ENCODE data around the gene DEFB112.

Gene DEFB112, protein sequence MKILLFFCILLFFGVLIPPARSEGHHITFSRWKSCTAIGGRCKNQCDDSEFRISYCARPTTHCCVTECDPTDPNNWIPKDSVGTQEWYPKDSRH

DNA sequence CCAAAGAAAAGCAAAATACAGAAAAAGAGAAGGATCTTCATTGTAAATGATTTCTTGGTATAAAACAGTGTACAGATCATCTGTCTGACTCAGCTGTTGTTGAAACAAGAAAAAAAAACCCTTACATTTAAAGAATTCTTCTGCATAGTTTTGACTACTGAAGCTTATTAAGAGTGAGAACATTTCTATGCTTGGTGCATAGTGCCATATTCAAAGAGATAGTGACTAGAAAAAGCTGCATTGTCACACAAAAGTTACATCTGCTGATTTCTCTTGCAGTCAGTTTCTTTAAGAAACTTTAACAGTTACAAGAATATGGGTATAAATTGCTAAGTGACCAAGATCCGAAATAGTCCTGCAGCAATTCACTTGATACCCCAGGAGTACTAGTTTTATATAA lies at the start of gene DEFB112:
Gene DEFB112 (minus strand): TSS at position 101 of the 400 bp plus-strand sequence. CDS start 60 bp downstream, at position 41.
- no peak for DNase-seq

DNA sequence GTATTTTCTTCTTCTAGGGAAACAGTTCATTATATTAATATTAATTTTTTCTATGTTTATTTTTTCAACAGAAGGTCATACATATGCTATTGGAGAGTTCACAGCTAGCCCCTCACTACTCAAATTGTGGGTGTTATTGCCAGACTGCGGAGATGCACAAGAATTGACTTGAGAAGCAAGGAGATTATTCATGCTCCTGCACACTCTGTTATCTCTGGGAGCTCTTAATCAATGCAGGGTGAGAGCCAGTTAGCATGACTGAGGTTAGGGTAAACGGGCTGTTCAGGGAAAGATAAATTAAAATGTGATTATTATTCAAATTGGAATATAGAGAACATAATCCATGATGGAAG lies 48.9 kb upstream of the DEFB112 start:
- no peak for DNase-seq

DNA sequence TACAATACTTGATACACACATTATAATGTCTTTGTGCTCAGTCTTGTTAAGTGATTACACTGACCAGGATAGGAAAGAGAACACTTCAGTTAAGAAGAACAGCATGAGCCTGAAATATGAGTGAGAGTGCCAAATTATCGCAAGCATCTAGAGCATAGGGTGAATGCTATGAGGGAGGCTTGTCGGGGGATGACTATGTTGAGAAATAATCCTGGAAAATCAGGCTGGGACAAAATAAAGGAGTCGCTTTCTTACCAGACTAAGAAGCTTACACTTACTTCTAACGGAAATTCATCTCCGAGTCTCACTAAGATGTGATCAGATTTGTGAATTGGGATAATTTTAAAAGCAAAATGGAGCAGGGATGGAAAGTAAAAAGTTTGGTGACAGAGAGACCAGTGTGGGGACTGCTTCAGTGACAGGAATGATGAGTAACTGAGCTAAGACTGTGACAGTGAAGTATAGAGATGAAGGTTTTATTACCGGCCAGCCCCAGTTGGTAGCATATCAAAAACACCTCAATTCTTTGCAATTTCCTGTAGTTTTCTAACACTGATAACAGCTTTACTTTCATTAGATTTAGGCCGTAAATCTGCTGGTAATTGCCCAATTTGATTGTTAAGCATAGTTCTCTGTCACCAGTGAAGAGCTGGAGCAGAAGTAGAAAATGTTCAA lies 48.4 kb upstream of the DEFB112 start:
- DNase-seq: no peak

DNA sequence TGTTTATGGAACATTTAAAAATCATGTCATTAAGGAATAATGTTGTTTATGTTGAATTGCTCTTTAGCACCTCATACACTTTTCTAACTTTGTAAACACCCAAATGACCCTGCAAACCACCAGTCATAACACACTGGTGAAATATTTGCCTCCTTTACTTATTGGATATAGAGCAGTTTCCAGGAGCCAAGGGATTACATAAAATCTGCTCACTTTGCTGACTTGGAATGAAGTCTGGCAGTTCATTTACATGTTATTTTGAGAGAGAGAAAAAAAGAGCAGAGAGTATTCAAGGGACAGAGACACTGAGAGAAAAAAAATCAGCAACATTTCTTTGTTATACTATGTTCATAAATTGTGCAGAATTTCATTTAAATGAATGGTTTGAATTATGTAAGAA lies 46.6 kb upstream of the DEFB112 start:
- DNase-seq: no peak

DNA sequence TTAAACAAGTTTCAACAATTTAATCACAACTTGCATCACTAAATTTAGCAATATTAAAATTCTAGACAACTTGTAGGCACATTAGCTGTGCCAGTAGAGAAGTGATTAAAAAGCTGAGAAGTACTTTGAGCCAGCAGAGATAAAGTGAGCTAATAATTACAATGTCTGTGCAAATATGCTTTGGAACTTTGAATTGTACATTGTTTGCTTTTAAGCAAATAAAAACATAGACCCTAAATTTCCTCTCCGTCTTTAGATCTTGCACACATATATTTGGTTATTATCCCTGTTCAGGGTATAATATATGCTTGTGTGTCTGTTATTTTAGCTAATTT lies 44.2 kb upstream of the DEFB112 start:
- no peak for DNase-seq

DNA sequence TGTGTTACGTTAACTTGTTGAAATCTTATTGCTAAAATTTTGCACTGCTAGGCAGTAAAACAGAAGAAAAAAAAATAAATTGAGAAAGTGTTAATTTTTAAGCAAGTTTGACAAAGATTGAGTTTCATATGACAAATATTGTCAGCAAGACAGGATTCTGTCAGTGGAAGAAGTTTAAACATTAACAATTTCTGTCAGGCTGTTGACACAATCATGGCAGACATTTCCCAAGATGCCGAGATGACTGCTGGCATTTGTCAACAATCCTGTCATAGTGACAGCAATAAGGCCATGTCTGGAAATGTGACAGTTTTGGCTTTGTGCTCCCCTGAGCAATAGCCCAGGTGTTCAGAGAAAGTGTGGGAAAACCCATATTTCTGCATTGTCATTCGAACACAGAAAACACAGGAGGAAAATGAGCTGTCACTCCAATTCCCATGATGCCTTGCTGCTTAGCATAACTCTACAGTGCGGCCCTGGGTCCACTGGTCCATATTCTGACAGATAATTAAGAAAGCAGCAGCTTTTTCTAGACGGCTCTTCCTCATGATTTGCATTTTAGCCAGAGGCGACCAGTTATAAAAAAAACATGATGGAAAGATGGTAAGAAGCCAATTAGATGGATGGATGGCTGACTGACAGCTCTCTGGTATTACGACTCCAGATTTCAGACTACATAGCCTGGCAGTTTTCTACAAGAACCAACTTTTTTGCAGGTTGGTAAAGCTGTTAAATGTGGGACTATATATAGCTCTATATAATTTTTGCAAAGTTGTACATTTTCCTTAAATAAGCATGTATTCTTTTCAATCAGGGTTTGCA lies 43.6 kb upstream of the DEFB112 start:
- DNase-seq: no peak

DNA sequence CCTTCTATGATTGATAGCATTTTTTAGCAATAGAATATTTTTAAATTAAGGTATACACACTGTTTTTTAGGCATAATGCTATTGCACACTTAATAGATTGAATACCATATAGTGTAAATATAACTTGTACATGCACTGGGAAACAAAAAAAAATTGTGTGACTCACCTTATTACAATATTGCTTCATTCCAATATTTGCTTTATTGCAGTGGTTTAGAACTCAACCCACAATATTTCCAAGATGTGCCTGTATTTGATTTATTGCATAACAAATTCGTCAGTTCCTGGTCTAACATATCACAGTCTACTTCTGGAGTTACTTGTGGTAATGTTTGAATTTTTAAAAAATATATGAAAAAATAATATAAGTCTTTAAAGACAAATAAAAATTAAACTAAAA lies 41.9 kb upstream of the DEFB112 start:
- no peak for DNase-seq

DNA sequence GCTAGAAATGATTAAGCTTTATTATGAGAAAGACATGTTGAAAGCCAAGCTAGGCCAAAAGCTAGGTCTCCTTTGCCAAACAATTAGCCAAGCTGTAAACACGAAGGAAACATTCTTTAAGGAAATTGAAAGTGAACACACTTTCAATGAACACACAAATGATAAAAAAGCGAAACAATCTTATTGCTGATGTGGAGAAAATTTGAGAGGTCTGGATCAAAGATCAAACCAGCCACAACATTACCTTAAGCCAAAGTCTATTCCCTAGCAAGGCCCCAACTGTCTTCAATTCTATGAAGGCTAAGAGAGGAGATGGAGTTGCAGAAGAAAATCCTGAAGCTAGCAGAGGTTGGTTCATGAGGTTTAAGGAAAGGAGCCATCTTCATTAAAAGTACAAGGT lies 40.2 kb upstream of the DEFB112 start:
- DNase-seq: no peak

DNA sequence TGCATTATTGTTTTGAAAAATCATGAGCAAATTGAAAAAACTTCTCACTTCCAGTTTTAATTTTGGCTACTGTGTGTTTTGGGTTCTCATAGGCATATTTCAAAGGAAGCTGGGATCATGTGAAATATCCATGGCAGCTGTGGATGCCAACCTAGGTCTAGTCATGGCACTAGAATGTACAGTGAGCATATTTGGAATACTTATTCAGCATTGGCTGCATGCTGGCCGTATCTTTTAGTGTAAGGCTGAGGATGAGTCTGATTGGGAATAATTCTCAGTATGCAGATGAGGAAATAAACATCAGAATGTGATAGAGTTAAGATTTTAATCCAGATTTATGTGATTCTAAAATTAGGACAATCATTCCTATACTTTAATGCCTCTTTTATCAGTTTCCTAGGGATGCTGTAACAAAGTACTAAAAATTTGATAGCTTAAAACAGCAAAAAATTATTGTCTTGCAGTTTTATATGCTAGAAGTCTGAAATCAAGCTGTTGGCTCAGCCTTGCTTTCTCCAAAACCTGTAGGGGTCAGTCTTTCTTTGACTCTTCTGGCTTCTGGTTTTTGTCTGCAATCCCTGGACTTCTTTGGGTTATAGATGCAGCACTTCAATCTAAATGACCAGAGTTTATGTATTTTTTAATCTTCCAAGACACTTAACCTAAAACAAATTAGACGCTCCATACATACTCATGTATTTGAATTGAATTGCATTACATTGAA lies 37.7 kb upstream of the DEFB112 start:
- DNase-seq: no peak

DNA sequence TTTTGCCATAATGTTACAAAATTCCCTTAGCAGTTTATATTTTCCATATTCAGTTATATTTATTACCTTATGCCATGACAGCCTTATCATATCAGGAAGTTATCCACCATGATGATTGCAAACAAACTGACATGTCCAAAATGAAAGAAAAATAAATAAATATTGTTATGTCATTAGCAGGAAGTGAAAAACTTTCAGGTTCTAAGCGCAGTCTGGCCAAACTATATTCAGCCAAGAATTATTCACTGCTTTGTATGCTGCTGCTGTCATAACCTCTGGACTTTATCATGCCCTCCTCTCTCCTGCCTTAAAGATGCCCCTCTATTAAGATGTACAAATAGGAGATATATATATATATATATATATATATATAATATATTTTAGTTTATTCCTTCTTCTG lies 27.7 kb upstream of the DEFB112 start:
- no peak for DNase-seq

DNA sequence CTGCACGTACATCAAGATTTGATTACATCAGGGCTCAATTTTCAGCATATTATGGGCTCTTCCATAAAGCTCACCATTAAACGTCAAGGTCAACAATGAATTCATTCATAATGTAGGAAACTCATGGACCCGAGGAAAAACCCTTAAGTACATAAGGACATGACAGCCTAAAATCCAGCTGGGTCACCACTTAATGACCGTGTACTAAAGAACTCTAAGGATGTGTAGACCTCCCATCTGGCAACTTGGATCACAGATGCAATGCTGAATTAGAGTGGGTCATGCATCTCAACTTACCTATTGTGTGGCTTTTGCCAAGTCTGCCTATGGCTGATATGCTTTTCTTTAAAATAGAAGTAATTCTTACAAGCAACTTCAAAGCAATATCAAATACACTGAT lies 26.7 kb upstream of the DEFB112 start:
- DNase-seq: no peak

DNA sequence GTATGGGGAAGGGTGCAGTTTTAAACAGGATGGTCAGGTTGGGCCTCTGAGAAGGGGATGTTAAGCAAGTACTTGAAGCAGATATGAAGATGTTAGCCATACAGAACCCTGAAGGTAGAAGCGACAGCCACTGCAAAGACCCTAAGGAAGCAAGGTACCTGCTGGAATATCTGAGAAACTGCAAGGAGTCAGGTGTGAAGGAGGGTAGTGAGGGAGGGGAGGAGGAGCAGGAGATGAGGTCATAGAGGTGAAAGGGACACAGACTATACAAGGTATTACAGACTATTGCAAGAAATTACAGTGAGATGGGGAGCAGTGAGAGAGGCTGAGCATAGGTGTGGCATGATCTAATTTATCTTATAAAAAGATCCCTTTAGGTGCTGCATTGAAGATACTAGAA lies 22.2 kb upstream of the DEFB112 start:
- DNase-seq: no peak

DNA sequence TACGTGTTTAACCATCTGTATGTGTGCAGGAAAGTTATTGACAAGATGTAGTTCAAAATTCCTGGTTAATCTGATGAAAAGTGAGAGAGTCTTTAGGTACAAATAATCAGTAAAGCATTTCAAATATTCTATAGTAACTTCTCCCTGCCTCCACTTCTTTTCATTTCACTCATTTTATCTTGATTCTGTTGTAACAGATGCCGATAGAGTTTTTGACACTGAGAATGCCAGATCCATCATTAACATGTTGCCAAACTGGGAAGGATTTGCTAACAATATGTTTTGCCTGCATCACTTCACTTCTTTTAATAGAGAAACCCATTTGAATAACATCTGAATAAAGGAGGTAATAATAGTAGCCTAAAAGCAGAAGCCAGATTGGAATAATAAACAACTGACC lies 20.4 kb upstream of the DEFB112 start:
- DNase-seq: no peak

DNA sequence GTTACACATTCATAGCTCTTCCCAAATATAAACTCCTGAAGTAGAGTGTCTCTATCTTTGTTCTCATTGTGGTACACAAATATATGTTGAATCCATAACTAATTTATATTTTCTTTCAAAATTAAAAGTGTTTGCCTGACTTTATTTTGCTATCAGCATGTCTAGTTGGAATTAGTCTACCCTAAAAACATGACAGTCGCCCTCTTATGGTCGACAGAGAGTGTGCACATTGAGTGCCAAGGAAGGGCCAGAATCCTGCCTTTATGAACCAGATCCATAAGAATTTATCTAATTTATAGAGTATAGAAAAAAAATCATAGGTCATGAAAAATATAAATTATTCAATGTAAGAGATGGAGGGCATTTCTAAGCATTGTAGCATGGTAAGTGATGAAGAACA lies 12.3 kb upstream of the DEFB112 start:
- no peak for DNase-seq

DNA sequence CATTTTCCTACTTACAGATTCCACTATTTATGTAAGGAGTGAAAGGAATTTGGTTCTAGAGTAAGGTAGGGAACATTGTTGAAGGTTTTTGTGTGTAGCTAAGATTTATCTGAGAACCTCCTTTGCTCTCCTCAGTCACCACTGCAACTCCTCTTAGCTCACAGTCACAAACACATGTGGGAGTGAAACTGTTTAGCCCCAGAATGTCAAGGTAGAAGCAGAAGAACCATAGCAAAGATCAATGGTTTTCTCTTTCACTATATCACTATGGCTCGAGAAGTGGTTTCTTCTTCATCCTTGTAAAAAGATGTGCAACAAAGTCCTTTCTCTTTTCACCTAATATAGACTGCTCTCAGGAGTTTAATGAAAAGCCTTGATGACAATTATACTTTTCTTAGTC lies 6.5 kb upstream of the DEFB112 start:
- DNase-seq: no peak

DNA sequence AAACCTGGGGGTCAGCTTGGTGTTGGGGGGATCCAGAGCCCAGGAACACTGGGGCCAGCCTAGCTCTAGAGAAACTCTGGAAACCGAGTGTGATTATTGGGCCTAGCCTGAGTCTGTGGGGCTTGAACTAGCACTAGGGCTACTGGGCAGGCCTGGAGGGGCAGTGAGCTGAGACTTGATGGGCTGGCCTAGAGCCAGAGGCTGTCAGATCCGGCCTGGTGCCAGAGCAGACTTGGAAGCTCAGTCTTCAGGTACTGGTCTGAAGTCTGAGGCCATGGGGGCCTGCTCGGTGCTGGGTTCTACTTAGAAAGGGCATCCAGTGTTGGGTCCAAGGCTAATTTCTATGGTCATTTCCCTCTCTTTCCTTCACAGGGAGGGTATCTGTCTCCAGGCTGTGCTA lies 2.7 kb downstream of the DEFB112 start:
- DNase-seq: no peak

DNA sequence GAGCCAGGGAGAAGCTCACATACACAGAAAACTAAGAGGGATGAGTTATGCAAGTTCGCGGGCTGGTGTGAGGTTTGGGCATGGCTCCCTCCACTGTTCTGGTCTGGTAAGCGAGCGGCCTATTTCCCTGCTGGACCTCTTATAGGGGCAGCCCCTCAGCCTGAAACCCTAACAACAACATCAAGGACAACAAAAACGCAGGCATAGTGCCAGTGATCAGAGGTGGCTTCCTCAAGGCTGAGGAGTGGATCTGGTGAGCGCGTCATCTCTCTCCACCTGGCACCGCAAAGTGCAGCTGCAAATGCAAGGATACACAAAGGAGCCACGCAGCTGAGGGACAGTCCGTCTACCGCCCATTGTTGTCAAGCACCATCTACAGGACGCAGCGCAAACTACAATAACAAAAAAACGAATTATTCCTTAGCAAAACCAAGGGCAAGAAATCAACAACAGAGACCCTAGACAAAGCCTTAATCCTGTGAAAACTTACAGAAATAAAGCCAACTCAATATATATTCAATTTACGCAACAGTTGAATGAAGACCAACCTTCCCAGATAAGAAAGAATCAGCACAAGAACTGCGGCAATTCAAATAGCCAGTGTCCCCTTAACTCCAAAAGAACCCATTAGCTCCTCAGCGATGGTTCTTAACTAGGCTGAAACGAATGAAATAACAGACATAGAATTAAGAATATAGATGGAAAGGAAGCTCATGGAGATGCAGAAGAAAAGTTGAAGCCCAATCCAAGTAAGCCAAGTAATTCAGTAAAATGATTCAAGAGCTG lies 18.8 kb downstream of the DEFB112 start:
- no peak for DNase-seq

DNA sequence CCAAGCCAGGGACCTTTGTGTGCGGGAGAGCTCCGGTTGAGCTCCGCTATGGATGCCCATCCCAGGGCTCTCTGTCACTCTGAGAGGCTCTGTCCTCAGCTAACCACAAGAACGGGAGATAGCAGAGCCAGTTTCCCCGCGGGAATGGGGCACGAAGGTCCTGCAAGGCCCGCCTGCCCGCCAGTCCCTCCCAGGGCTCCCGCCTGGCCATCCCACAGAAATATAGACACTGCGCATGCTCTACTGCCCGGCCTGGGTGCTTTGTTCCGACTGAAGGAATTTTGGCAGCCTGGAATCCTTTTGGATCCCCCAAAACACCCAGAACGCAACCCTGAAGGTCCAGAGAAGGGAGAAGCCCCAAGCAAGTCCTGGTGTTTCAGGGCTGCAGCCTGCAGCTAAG lies 19.4 kb downstream of the DEFB112 start:
- no peak for DNase-seq

DNA sequence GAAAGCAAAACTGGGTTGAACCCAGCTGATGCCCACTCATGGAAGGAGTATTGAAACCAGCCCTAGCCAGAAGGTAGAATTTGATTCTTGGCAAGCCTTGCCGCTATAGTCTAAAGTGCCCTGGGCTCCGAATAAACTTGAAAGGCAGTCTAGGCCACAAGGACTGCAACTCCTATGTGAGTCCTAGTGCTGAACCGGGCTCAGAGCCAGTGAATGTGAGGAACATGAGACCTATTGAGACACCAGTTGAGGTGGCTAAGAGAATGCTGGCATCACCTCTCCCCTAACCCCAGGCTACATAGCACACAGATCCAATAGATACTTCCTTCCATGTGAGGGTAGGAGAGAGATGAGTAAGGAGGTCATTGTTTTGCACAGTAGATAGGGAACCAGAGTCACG lies 24.5 kb downstream of the DEFB112 start:
- no peak for DNase-seq

DNA sequence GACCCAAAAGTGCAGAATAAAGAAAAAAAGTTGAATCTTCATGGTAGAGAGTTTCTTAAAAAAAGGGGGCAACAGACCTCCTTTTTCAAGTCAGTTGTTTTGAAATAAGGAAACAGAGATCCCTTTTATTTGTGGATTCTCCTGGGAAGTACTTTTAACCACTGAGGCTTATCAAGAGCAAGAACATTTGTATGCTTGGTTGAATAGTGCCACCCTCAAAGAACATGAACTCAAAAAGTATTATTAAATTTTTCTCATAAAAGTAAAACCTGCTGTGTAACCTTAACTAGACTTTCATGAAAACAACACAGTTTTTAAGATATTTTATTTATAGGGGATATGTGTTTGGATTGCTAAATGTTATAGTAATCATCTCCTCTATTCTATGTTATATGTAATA lies 27.8 kb downstream of the DEFB112 start, which contains the start of gene DEFB110:
Gene DEFB110 (minus strand): TSS at position 101 of the 400 bp plus-strand sequence. CDS start 59 bp downstream, at position 42.
- no peak for DNase-seq

DNA sequence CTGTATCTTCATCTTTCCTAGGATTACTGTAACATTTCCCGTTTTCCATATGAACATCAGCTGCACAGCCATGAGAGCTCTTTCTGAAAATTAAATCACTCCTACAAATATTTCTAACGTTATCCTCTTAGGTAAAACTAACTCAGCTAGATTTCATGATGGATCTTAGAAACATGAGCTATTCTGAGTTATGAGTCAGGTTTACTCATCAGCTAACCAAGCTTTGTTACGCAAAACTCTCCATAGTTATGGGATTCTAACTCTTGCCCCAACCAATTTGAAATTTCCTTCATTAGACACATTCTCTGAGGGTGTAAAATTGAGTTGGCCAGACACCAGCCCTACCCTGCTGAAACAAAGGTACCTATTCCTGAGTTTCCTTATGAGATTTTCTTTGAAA lies 41.9 kb downstream of the DEFB112 start:
- no peak for DNase-seq

DNA sequence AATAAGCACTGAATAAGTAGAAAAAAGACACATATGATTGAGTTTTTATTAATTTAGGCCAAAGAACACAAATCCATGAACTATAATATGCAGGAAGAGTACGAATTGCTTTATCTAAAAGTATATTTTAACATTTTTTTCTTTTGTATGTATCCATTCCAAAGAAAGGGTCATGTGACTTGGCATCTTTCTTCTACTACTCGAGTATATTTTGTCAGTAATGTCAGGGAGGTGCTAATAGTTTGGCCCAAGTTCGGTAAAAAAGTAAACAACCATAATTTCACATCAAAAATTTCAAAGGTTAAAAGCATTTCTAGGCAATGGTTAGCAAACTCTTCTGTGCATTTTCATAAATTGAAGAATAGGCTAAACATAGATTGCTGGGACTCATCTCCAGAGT lies 46.6 kb downstream of the DEFB112 start:
- DNase-seq: no peak

DNA sequence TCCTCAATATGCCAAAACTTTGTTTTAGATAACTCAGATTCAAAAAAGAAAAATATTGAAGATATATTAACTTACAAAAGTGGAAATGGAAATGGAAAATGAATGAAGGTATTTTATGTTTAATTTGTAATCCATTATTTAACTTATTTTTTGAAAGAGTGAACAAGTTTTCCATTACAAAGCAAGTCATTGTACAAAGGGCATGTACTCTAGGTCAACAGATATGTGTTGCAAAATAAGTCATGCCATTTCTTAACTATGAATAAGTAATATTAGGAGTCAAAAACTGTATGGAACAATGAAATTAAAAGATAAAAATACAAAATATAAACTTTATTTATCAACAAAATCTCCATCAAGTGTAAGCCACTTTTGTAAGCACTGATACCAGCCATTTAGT lies 54.5 kb downstream of the DEFB112 start:
- no peak for DNase-seq
